ENCODE measurements around the gene RASA3.

- TF ChIP-seq POLR2A (IDR thresholded peaks at IDR 0.05) (no peak), CTCF (IDR thresholded peaks at IDR 0.05) (no peak)
Measured at GRCh38 chr13:114142137-114142550, 9.7 kb upstream of the RASA3 start.
